Measurements from ENCODE around the gene HELZ.

- TF ChIP-seq POLR2A (IDR thresholded peaks at IDR 0.05) (no peak), CTCF (IDR thresholded peaks at IDR 0.05) (no peak)
Observed at GRCh38 chr17:67025216-67025792, 219.7 kb downstream of the HELZ start.

Measured in ovary (tissue), 3 donors.